Measurements from ENCODE around the gene SLC2A1. TPM values are rescaled to one million over a fixed set of nuclear protein-coding genes. Genes with fewer than 3 reads are reported as not detected.

The SLC2A1 gene
- polyA plus RNA-seq, 1 donor (not counting 4 experiments of a cell fraction or from before 2014, with no cell fraction given): 689 TPM

GRCh38 chr1:42978317-42979035, 19.8 kb upstream of the SLC2A1 start:
- DNase-seq (ENCODE audit: low read depth, low spot score) (no peak), FAIRE-seq (no peak)
- H4K20me1 ChIP-seq (ENCODE audit: control insufficient read depth, extremely low read depth, insufficient read depth, low read length): no peaks in the 10 kb centered on the region
- H3K4me2 ChIP-seq (ENCODE audit: control insufficient read depth, extremely low read depth, insufficient read depth, low read depth, low read length): no peak overlapping the region
- peaks cover 0 to 22% of the 10 kb centered on the region in 2 experiments for H3K36me3 ChIP-seq (ENCODE audit: control insufficient read depth in 2 of 2, extremely low read depth in 1 of 2, insufficient read depth in 2 of 2, low read length in 2 of 2)
- dilution Hi-C loops (cut with MboI; ENCODE audit: extremely low pct_ligation_motif_present, low sequenced_read_pairs): no loop called here
- H3K27ac ChIP-seq (ENCODE audit: control insufficient read depth, insufficient read depth, low read length): no peak overlapping the region
- no peaks in the 10 kb centered on the region for H3K79me2 ChIP-seq (ENCODE audit: control insufficient read depth, insufficient read depth, low read length)
- no peak overlapping the region for H2AFZ ChIP-seq (ENCODE audit: control insufficient read depth, low read length)
- H3K27me3 ChIP-seq (ENCODE audit: control insufficient read depth, extremely low read depth, insufficient read depth, low read length): no peaks in the 10 kb centered on the region
- no peak overlapping the region for H3K4me3 ChIP-seq (ENCODE audit: control insufficient read depth in 2 of 3, extremely low read depth in 1 of 3, insufficient read depth in 2 of 3, low read depth in 1 of 3, low read length in 3 of 3)
- no peaks in the 10 kb centered on the region for H3K9me1 ChIP-seq (ENCODE audit: control insufficient read depth, extremely low read depth, insufficient read depth, low read length)
- no peaks in the 10 kb centered on the region for H3K4me1 ChIP-seq (ENCODE audit: control insufficient read depth, extremely low read depth, insufficient read depth, low read length)
- no peaks in the 10 kb centered on the region for H3K9me3 ChIP-seq (ENCODE audit: control insufficient read depth, low read depth, low read length)
- TF ChIP-seq, protein P1, sequence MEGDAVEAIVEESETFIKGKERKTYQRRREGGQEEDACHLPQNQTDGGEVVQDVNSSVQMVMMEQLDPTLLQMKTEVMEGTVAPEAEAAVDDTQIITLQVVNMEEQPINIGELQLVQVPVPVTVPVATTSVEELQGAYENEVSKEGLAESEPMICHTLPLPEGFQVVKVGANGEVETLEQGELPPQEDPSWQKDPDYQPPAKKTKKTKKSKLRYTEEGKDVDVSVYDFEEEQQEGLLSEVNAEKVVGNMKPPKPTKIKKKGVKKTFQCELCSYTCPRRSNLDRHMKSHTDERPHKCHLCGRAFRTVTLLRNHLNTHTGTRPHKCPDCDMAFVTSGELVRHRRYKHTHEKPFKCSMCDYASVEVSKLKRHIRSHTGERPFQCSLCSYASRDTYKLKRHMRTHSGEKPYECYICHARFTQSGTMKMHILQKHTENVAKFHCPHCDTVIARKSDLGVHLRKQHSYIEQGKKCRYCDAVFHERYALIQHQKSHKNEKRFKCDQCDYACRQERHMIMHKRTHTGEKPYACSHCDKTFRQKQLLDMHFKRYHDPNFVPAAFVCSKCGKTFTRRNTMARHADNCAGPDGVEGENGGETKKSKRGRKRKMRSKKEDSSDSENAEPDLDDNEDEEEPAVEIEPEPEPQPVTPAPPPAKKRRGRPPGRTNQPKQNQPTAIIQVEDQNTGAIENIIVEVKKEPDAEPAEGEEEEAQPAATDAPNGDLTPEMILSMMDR (optimal IDR thresholded peaks at IDR 0.05 in 1 of 3, IDR thresholded peaks at IDR 0.05 in 1 of 3, conservative IDR thresholded peaks at IDR 0.05 in 1 of 3; ENCODE audit: extremely low read depth in 1 of 3, insufficient read depth in 2 of 3, low read length in 3 of 3): no peak
- no peak for TF ChIP-seq EZH2 (IDR thresholded peaks at IDR 0.05; ENCODE audit: low read length)
- H3K9ac ChIP-seq (ENCODE audit: control insufficient read depth, extremely low read depth, insufficient read depth, low read length): no peak overlapping the region

GRCh38 chr1:42977653-42978052, 19.0 kb upstream of the SLC2A1 start:
- no peak overlapping the region for H2AFZ ChIP-seq (ENCODE audit: control insufficient read depth, low read length)
- no peaks in the 10 kb centered on the region for H3K27me3 ChIP-seq (ENCODE audit: control insufficient read depth, extremely low read depth, insufficient read depth, low read length)
- FAIRE-seq: no peak
- H3K9me3 ChIP-seq (ENCODE audit: control insufficient read depth, low read depth, low read length): no peaks in the 10 kb centered on the region
- no peaks in the 10 kb centered on the region for H4K20me1 ChIP-seq (ENCODE audit: control insufficient read depth, extremely low read depth, insufficient read depth, low read length)
- H3K4me1 ChIP-seq (ENCODE audit: control insufficient read depth, extremely low read depth, insufficient read depth, low read length): no peaks in the 10 kb centered on the region
- H3K36me3 ChIP-seq (ENCODE audit: control insufficient read depth in 2 of 2, extremely low read depth in 1 of 2, insufficient read depth in 2 of 2, low read length in 2 of 2): peaks cover 0 to 27% of the 10 kb centered on the region in 2 experiments
- no peak overlapping the region for H3K9ac ChIP-seq (ENCODE audit: control insufficient read depth, extremely low read depth, insufficient read depth, low read length)
- H3K4me3 ChIP-seq (ENCODE audit: control insufficient read depth in 2 of 3, extremely low read depth in 1 of 3, insufficient read depth in 2 of 3, low read depth in 1 of 3, low read length in 3 of 3): no peak overlapping the region
- dilution Hi-C loops (cut with MboI; ENCODE audit: extremely low pct_ligation_motif_present, low sequenced_read_pairs): no loop called here
- H3K4me2 ChIP-seq (ENCODE audit: control insufficient read depth, extremely low read depth, insufficient read depth, low read depth, low read length): no peak overlapping the region
- no peak for DNase-seq (ENCODE audit: low read depth, low spot score)
- H3K9me1 ChIP-seq (ENCODE audit: control insufficient read depth, extremely low read depth, insufficient read depth, low read length): no peaks in the 10 kb centered on the region
- TF ChIP-seq, protein P1 (optimal IDR thresholded peaks at IDR 0.05 in 1 of 3, IDR thresholded peaks at IDR 0.05 in 1 of 3, conservative IDR thresholded peaks at IDR 0.05 in 1 of 3; ENCODE audit: extremely low read depth in 1 of 3, insufficient read depth in 2 of 3, low read length in 3 of 3): no peak
- TF ChIP-seq EZH2 (IDR thresholded peaks at IDR 0.05; ENCODE audit: low read length): no peak
- no peaks in the 10 kb centered on the region for H3K79me2 ChIP-seq (ENCODE audit: control insufficient read depth, insufficient read depth, low read length)
- H3K27ac ChIP-seq (ENCODE audit: control insufficient read depth, insufficient read depth, low read length): no peak overlapping the region
